HG03025 (cell line): ENCODE measurements around the gene COQ8A.
"Not testable (repeated sequence)": the region's sequence is repeated elsewhere in the genome, so short reads cannot be mapped to it uniquely, and the experiment has no call there.

Source experiments
- ATAC-seq: cut with Tn5 transposase; IDR thresholded peaks from one replicate; pipeline ENCODE4 v1.9.1; 2021; ENCODE audit warnings: mild to moderate bottlenecking, moderate library complexity; ENCODE audit not compliant: unreplicated experiment, low FRiP score

COQ8A gene

GRCh38 chr1:226999579-226999978 is 59.5 kb downstream of the COQ8A start:
- not testable (repeated sequence) for ATAC-seq

GRCh38 chr1:227002531-227003049 is 62.5 kb downstream of the COQ8A start:
- ATAC-seq: no peak

- no peak for ATAC-seq
Measured at GRCh38 chr1:227003165-227003564, 63.1 kb downstream of the COQ8A start.

GRCh38 chr1:227004796-227005195 is 64.7 kb downstream of the COQ8A start:
- no peak for ATAC-seq

GRCh38 chr1:227006226-227006796 is 66.2 kb downstream of the COQ8A start:
- peak; percentile 77 for ATAC-seq

- ATAC-seq: no peak
Measured at GRCh38 chr1:227009937-227010336, 69.8 kb downstream of the COQ8A start.

GRCh38 chr1:227010645-227011044 is 70.6 kb downstream of the COQ8A start:
- no peak for ATAC-seq

GRCh38 chr1:227016990-227017389 is 76.9 kb downstream of the COQ8A start:
- ATAC-seq: no peak

- no peak for ATAC-seq
Measured at GRCh38 chr1:227032396-227032795, 92.3 kb downstream of the COQ8A start.

GRCh38 chr1:227033880-227034279 is 93.8 kb downstream of the COQ8A start:
- no peak for ATAC-seq

- ATAC-seq: no peak
Measured at GRCh38 chr1:227035316-227035715, 95.2 kb downstream of the COQ8A start.

GRCh38 chr1:227037121-227037520 is 97.0 kb downstream of the COQ8A start:
- no peak for ATAC-seq
